GM18909 (cell line): ENCODE measurements around the gene SUMF1.

Source experiments
- ATAC-seq: cut with Tn5 transposase; IDR thresholded peaks from one replicate; pipeline ENCODE4 v1.9.1; 2021; ENCODE audit warnings: mild to moderate bottlenecking; ENCODE audit not compliant: unreplicated experiment, poor library complexity

The SUMF1 gene

DNA sequence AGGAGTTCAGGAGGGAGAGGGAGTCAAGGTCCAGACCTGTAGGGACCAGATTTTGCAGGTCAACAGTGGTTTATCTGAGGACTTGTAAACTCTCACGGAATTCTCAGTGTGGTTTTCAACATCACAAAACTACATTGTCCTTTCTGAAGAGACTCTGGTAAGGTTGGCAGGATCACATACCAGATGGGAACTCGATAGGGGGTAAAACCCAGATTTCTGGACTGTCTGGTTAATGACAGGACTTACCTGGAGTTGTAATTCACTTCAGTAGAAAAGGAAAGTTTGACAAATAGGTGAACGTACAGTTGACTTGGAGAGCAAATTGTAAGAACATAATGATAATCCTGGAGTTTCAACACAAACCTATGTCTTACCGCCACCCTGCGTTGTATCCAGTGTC is 31.4 kb upstream of the SUMF1 start:
- no peak for ATAC-seq

DNA sequence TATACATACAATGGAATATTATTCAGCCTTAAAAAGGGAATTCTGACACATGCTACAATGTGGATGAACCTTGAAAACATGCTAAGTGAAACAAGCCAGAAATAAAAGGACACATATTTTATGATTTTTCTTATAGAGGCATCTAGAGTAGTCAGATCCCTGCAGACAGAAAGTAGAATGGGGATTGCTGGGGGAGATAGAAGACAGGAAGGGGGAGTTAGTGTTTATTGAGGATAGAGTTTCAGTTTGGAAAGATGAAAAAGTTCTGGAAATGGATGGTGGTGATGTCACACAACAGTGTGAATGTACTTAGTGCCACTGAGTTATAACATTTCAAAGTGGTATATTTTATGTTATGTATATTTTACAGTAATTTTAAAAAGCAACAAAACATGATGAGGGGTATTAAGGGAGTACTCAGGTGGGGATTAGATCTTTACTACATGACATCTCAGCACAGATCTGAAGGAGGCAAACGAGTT is 30.8 kb upstream of the SUMF1 start:
- no peak for ATAC-seq

GRCh38 chr3:4497005-4497692 is 30.1 kb upstream of the SUMF1 start:
- no peak for ATAC-seq

DNA sequence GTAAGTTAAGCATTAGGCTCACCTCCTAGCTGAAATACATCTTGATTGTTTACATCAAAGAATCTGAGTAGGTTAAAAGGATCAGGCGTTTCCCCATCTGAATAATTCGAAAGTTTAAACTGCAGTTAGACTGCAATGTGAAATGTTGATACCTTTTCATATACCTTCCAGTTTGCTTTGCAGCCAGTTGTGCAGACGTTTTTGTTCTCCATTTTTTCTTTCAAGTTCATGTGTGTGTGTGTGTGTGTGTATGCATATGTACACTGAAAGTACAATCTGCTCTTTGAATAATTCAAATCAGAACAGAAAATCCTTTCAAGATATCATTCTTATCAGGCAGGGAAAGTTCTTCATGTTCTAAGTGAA is 29.0 kb upstream of the SUMF1 start:
- no peak for ATAC-seq

DNA sequence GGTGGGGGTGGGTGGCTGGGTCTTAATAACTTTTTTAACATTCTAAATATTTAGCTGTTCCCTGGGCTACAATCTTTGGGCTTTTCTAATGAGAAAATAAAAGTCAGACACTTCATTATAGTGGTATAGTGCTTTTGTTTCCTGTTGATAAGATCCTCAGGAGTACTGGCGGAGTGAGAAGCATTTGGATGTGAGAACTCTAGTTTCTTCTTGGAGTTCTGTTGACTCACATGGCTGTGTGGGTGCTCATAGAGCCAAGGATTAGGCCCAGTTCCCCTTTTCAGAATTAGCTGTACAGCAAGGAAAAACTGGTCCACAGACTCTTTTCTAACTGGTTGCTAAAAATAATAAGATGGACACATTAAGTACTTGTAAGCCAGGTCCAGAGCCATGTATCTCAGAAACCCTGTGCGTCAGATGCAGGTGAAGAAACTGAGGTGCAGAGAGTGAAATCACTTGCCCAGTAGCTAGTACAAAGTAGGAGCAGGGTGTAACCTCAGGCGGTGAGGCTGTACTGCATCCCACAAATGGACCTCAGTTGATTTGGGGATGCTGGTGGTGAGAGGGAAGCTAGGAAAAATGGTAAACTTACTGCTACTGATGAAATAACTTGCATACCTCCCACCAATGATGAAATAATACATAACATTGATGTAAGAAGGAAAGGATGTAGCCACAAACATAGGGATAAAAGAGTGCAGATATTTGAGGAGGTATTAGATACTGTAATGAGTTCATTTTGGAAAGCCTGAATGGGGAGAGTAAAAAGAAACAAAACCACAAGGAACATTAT is 28.4 kb upstream of the SUMF1 start:
- no peak for ATAC-seq

GRCh38 chr3:4494895-4495264 is 27.8 kb upstream of the SUMF1 start:
- ATAC-seq = no peak

GRCh38 chr3:4493941-4494894 is 27.1 kb upstream of the SUMF1 start:
- ATAC-seq = no peak

- peak; percentile 96 for ATAC-seq
These were observed 26.2 kb upstream of the SUMF1 start, which contains the start of gene ITPR1 for GRCh38 chr3:4493014-4493940. ITPR1 (plus strand) TSS chr3:4493348; CDS start chr3:4516492, 23,144 bp downstream.

GRCh38 chr3:4492208-4493013 is 25.3 kb upstream of the SUMF1 start:
- no peak for ATAC-seq

- ATAC-seq = no peak
These were observed 24.8 kb upstream of the SUMF1 start for GRCh38 chr3:4491855-4492207.

- no peak for ATAC-seq
These were observed 11.2 kb upstream of the SUMF1 start for GRCh38 chr3:4478261-4478660.

DNA sequence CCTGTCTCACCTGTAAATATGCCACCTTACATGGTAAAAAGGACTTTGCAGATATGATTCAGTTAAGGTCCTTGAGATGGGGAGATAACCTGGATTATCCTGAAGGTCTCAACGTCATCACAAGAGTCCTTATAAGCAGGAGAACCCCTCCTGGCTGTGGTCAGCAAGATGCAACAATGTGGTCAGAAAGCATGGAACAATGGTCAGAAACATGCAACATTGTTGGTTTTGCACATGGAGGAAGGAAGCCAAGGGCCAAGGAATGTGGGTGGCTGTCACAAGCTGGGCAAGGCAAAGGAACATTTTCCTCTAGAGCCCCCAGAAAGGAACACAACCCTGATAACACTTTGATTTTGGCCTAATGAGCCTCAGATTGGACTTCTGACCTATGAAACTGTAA is 9.4 kb upstream of the SUMF1 start:
- no peak for ATAC-seq

GRCh38 chr3:4475804-4476203 is 8.7 kb upstream of the SUMF1 start:
- no peak for ATAC-seq

DNA sequence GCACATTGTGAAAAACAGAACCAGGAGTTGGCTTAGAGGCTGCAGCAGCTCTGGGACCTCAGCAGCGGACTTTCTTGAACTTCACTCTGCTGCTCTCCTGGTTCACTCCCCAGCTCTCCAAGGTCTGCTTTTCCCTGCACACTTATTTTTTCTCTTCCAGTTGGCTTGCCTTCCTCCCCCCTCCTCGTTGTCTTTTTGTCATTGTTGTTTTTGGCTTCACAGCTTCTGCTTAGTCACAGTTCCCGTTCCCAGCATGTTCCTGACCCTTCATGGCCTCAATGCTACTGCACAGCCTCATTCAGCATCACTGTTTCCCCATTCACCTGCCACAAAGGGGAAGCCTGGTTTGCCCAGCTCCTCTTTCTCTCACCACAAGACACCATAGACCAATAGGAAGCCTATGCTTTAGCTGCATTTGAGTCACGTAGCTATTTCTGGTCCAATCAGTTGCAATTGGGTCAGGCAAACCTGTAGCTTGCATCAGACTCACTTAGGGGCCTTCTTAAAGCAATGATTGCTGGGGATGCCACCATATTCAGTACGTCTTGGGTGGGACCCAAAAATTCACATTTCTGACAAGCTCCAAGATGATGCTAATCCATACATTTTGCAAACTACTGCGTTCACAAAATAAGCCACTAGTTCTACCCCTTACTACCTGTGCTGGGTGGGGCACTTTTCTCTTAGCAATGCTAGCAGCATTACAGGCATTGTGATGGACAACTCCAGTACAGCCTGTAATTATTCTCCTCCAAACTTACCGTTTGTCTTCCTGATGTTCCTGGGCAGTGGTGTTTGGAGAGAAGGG is 7.8 kb upstream of the SUMF1 start:
- peak; percentile 73 for ATAC-seq

DNA sequence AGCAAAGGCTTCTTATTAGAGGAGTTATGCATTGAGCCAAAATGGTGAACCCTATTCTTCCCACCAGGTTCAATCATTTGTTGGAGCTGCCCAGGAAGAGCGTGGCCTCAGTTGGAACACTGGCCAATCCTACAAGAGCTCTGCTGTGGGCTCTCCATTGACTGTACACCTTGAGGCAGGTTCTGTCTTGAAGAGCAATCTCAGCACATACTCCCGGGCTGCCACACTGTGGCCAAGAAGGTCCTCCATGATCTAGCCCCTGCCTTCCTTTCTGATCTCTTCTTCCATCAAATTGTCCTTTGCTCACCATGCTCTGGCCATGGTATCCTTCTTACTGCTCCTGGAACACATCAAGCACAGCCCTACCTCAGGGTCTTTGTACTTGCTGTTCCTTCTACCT is 5.7 kb upstream of the SUMF1 start:
- ATAC-seq = no peak

DNA sequence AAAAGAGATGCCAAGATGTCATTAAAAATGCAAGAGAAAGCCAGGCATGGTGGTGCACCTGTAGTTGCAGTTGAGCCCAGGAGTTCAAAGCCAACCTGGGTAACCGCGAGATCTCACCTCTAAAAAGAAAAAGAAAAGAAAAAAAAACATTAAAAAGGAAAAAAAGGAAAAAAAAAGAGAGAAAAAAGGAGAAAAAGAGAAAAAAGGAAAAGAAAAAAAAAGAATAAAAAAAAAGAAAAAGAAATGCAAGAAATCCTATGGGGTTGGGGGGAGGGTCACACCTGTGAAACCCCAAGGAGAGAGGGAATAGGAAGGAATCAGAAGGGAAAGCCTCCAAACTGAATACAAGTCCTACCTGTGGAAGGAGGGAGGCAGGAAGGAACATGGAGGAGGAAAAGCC is 5.2 kb upstream of the SUMF1 start:
- ATAC-seq = no peak

DNA sequence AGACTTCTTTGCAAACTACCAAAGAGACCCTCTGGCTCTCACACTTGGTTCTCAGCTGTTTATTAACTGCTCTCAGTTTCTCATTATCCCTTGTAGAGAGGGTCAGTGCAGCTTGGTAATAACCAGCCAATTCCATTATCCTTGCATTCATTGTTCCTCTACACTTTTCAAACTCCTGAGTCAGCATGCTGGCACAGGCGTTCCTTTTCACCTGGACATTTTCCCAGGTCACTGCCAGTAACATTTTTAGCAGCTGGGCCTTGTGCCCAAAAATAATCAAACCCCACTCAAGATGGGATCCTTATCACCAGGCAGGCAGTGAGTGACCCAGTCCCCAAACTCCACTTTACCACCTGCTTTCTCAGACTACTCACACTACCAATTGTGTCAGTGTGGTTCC is 4.8 kb upstream of the SUMF1 start:
- ATAC-seq = no peak

DNA sequence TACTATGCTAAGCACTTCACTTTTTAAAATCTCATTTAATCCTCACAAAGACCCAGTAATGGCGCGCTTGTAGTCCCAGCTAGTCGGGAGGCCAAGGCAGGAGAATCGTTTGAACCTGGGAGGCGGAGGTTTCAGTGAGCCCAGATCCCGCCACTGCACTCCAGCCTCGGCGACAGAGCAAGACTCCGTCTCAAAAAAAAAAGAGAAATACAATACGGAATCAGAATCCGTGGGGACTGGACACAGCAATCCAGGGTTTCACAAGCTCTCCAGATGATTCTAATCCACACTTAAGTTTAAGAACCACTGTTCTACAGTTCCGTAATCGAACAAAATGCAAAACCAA is 426 bp upstream of the SUMF1 start:
- ATAC-seq = no peak
